GM19238 (cell line): ENCODE data around the gene ZNF581.
A peak's percentile ranks its signal among the peaks of the same experiment; 100 is the strongest.

Experiments
- DNase-seq: peaks from one replicate; pipeline ENCODE4 v3.0.0; 2011; ENCODE audit warnings: low spot score; ENCODE audit not compliant: insufficient read length

ZNF581 gene

DNA sequence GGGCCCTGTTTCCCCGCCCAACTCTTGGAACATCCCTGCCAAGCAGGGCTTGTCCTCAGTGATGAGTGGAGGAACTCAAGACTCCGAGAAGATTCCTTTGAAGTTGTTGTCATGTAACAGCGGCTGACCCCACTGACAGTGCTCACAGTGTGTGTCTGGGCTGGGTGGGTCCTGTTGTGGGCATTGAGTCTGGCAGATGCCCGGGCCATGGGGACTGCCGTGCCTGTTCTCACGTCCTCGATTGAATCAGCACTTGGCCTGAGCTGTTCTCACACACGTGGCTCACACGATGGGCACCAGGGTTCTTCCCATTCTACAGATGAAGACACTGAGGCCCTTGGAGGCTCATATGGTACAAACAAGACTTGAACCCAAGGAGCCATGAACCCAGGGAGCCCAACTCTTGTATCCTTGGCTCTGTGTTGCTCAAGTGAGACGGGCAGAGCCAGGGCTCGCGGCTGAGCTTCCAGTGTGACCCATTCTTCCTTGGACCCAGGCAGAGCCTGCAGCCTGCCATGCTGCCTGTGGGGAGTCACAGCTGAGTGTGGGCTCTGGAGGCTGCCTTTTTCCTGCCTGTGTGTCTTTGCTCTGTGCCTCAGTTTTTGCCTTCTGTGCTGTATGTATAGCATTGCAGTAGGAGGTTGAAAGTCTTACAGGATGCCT lies 23.0 kb downstream of the ZNF581 start:
- DNase-seq = no peak

- DNase-seq = no peak
These were observed 23.5 kb downstream of the ZNF581 start for GRCh38 chr19:55667006-55667381.

GRCh38 chr19:55667511-55667910 lies 24.1 kb downstream of the ZNF581 start:
- DNase-seq = no peak

DNA sequence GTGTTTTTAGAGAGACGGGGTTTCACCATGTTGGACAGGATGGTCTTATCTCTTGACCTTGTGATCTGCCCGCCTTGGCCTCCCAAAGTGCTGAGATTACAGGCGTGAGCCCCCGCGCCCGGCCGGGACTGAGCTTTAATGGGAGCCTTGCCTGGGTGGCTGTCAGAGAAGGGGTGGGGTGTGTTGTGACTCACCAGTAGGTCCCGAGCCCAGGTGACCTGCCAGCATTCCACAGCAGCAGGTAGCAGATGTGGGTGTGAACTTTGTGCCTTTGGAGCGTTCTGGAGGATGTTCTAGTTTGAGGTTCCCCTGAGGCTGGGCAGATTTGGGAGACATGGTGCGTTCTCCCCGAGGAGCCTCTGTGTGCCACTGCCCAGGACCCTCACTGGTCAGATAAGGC lies 24.5 kb downstream of the ZNF581 start:
- DNase-seq = no peak

DNA sequence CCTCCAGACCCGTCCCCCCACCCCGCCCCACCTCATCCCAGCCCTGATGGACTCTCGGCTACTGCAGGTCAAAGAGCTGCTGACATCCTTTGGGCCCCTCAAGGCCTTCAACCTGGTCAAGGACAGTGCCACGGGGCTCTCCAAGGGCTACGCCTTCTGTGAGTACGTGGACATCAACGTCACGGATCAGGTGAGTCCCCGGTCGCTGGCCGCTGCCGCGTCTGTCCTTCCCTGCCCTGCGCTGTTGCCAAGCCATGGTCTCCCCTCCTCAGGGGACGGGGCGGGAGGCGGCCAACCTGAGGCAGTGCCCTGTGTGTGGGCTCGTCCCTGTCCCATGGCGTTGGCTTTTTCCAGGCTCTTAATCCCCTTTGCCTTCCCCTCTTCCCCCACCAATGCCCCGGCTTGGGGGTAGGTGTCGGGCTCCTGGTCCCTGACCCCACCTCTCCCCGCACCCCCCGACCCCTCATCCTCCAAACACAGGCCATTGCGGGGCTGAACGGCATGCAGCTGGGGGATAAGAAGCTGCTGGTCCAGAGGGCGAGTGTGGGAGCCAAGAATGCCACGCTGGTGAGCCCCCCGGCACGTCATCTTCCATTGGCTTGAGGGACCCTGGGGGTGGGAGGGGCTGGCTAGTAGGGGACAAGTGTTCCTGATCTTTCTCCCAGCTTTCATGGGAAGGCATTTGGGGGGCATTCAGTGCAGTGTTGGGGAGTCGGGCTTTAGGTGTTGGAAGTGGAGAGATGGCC lies 25.3 kb downstream of the ZNF581 start:
- no peak for DNase-seq

DNA sequence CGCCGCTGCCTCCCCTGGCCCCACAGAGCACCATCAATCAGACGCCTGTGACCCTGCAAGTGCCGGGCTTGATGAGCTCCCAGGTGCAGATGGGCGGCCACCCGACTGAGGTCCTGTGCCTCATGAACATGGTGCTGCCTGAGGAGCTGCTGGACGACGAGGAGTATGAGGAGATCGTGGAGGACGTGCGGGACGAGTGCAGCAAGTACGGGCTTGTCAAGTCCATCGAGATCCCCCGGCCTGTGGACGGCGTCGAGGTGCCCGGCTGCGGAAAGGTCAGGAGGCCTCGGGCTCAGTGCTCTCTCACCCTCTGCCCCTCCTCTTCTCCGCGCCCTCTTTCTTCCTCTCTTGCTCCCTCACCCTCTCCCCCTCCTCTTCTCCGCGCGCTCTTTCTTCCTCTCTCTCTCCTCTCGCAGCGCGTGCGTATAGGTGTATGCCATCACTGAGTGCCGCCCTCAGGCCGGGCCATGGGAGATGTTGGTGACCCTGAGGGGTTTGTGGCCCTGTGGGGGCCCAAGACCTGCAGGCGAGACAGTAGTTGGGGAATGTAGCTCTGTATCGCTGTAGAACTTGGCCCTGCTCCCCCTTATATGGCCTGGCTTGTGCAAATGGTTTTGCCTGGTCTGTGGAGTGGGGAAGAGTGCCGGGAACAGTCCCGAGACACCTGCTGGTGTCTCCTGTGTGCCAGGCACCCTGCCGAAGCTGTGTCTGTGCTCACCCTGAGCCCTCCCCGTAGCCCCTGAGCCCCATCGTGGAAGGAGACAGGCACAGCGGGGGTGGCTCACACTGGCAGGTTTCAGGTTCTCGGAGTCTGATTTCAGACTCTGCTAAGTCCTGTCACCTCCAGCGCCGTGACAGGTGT lies 26.2 kb downstream of the ZNF581 start:
- no peak for DNase-seq

DNA sequence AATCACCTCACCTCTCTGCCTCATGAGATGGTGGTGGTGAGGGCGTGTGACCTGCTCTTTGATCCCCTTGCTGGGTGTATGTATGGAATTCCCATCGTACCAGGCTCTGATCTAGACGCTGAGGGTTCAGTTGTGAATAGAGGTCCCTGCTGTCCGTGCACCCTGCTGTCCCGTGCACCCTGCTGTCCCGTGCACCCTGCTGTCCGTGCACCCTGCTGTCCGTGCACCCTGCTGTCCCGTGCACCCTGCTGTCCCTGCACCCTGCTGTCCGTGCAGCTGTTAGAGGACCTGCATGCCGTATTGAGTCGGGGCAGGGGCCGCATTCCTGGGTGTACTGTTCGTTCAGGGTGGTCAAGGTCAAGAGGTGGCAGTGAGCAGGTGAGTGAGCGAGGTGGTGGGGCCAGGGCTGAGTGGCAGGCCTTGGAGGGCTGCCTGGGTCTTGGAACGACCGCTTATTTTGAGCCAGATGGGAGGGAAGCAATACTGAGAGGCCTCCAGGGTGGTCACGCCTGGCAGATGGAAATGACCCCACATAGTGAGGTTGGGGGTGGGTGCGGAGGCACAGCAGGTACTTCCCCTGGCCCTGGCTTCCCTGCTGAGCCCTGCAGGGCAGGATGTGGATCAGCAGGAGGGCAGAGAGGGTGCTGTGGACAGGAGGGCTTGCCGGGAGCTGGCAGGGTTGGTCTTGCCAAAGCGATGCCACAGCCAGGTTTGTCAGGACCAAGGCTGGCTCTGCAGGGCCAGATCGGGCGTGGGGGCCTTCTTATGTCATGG lies 27.0 kb downstream of the ZNF581 start:
- DNase-seq = no peak

DNA sequence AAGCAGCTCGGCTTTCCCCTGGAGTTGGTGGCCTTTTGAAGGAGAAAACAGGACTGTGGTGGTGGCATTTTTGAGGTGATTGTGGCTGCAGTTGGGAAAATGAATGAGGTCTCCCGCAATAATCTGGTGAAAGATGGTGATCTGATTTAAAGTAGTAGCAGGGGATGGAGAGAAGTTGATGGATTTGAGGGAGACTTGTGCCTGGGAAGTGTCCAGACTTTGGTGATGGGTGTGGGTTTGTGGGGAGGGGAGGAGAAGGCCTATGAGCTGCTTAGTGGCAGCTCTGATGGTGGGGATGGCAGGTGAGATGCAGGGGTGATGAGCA lies 27.6 kb downstream of the ZNF581 start:
- DNase-seq = no peak

- DNase-seq = no peak
These were observed 29.0 kb downstream of the ZNF581 start for GRCh38 chr19:55672418-55672817.

- no peak for DNase-seq
These were observed 30.0 kb downstream of the ZNF581 start for GRCh38 chr19:55673465-55673864.

GRCh38 chr19:55673889-55674288 lies 30.4 kb downstream of the ZNF581 start:
- no peak for DNase-seq

- no peak for DNase-seq
These were observed 31.0 kb downstream of the ZNF581 start for GRCh38 chr19:55674459-55674840.

- DNase-seq = peak; percentile 99
These were observed 31.6 kb downstream of the ZNF581 start, which contains the start of gene EPN1 for GRCh38 chr19:55674841-55675660. Gene EPN1 (plus strand): TSS chr19:55675226. CDS start chr19:55678628, 3,402 bp downstream.

DNA sequence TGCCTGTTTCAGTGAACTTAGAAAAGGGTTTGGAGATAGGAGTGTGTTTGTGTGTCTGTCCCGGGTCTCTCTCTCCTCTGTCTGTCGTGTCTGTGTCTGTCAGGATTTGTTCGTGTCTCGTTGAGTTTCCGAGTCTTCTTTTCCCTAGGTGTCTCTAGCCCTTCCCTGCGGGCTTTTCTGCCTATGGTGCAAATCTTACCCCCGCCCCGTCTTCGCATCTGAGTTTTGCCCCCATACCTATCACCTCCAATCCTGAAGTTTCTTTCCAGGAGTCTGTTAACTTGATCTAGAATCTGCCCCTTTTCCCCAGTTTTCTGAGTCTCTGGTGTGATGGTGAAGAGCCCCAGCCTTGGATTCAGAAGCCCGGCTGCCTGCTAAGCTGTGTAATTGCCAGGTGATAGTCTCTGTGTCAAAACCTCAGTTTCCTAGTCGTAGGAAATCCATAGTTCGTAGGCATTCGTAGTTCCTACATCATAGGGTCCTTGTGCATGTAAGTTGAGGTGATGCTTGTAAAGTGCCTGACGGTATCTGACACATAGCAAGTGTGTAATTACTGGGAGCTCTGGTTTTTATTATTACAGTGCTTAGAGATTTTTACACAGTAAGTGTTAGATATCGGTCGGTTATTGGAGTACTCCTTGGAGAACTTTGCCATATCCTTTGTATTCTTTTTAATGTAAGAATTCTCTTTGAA lies 32.4 kb downstream of the ZNF581 start:
- no peak for DNase-seq

GRCh38 chr19:55676383-55676782 lies 32.9 kb downstream of the ZNF581 start:
- DNase-seq = no peak

DNA sequence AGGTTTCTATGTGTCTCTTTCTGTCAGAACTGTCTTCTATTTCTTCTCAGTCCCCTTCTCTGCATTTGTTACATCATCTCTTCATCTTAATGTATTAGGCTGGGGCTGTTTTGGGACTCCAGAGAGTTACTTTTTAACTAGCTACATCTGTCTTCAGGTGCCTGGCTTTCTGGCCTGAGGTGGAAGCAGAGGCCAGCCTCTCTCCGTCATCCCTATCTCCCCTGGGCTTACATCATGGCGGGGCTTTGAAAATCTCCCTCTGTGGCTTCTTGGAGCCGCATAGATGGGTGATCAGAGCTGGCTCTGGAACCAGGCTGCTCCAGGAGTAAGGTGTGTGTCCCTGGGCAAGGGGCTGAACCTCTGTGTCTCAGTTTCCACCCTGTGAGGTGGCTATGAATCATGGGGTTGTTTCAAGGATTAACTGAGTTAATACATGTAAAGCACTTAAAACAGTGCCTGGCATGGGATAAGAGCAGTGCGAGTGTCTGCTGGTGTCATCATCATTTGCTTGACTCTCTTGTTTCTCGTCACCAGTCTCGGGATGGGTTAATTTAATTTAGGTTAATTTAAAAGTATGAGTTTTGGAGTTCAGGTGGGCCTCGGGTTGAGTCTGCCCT lies 33.5 kb downstream of the ZNF581 start:
- no peak for DNase-seq

GRCh38 chr19:55677572-55678028 lies 34.2 kb downstream of the ZNF581 start:
- DNase-seq = no peak

DNA sequence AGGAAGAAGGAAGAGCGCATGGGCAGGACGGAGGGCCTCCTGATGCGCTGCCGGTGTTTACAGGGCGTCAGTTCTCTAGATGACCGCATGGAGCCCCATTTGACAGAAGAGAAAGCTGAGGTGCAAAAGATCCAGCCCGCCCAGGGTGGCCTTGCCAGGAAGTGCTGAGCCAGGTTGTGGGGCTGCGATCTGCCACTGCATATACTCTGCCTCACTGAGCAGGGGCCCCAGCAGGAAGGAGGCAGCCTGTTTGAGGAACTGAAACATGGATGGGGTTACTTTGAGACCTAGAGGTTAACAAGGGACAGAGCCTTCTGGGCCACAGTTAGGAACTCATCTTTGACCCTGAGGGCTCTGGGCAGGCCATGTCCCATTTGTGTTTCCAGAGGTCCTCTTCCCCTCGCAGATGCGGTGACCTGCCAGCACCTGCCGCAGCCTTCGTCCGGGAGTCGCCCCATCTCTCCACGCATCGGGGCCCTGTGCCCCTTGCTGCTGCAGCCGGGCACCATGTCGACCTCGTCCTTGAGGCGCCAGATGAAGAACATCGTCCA lies 34.7 kb downstream of the ZNF581 start:
- DNase-seq = peak; percentile 90
